Fibroblast of gingiva (primary cell): ENCODE results near the gene RNASE11.
"Not testable (repeated sequence)": the region's sequence is repeated elsewhere in the genome, so short reads cannot be mapped to it uniquely, and the experiment has no call there.

ENCODE experiments used
- DNase-seq: peaks from one replicate; pipeline ENCODE4 v3.0.0-alpha.2; 2011; ENCODE audit warnings: low read depth

RNASE11 gene

DNA sequence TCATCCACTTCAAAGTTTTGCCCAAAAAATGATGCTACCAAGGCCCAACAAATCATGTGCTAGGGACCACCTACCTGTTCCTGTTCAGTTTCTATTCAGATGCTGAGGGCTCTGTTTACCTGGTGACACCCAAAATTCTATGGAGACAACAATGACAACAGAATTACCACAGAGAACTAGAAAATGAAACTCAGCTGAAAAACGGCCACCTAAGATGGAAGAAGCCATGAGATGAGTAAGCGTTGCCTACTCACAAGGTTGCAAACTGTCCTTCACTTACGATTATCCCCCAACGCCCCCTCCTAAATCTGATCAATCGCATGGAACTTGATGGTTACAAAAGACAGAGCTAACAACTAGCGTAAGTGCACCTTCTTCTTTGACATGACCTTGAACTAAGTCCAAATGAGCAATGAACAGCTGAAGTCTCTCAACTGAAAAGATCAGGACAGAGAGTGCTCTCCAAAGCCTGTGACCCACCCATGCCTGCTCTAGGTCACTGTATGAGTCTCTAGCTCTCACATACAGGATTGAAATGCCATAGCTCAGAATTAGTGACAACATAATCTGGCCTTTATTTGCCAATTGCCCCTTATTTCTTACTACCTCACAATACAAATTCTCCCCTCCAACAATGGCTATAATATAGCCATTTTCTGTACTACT is at the start of gene RNASE11:
TSS of gene RNASE11 (minus strand) at position 513 of the 666 bp plus-strand sequence.
- DNase-seq = no peak

DNA sequence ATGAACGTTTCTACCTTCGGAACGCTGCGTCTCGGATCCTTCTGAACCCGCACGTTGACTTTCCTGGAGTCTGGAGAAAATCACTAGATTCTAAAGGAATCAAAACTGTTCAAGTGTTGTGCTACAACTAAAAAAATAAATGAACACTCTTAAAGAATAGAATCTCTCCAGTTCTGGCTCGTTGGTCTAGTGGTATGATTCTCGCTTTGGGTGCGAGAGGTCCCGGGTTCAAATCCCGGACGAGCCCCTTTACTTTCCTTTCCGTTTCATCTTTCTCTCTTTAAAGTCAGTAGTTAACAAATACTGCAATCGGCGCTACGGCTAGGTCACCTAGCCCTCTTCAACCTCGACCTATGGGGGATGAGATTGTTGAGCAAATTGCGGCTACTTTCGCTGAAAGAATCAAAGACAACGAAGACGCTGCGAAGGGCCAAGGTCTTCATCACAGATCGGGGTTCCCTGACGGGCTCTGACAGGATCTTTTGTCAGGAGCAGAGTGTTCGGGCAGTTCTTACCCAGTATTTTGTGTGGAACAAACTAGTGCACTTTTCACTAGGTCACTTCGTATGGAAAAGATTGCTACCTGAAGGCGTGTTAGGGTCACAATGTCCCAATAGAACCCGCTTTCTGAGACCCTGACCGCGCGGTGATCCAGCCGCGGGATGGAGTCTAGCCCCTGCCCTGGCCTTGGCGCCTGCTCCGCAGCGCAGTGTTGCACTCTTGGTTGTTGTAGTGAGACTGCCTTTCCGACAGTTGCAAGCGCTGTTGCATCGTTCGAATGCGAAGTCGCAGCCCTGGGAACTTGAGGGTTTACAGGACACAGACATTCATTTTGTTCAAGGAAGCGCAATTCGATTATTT is 45.3 kb upstream of the RNASE11 start:
- peak; percentile 85 for DNase-seq

DNA sequence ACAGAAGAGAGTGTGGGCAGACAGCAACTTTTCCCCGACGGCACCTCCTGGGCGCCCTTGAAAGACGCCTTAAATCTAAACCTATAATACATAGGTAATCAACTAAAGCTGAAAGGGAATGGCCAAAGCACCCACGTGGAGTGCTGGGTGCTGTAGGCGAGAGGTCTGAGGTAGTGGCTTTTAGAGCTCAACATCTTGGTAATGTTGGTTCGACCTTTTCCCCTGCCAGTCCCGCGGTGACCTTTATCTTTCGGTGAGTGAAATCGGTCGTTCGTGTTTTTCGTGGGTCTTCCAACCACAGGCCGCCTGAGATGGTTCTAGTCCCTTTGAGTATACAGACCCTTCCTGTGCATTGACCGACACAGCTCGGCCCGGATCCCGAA is 44.6 kb upstream of the RNASE11 start:
- no peak for DNase-seq

DNA sequence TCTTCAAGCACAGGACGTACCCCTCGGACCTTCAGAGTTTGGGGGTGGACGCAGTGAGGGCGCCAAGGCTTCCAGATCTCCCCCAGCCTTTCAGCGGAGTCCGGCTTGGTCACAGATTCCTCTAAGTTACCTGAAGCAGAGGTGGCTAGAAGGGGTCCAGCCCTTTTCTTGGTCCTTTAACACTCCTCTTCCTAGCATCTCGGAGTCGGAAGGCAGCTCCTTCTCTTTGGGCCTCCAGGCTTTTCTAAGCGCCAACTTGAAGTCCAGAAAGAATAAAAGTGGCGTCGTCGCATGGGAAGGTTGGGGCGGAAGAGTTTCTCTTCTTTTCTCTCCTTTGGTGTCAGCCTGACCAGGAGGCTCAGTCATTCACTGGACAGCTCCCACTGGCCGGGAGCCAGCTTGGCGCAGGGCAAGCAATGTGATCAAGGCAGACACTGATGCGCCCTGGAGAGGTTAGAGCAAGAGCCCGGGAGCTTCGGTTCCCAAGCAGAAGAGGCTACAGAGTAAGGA is 44.1 kb upstream of the RNASE11 start:
- DNase-seq = peak; percentile 65

DNA sequence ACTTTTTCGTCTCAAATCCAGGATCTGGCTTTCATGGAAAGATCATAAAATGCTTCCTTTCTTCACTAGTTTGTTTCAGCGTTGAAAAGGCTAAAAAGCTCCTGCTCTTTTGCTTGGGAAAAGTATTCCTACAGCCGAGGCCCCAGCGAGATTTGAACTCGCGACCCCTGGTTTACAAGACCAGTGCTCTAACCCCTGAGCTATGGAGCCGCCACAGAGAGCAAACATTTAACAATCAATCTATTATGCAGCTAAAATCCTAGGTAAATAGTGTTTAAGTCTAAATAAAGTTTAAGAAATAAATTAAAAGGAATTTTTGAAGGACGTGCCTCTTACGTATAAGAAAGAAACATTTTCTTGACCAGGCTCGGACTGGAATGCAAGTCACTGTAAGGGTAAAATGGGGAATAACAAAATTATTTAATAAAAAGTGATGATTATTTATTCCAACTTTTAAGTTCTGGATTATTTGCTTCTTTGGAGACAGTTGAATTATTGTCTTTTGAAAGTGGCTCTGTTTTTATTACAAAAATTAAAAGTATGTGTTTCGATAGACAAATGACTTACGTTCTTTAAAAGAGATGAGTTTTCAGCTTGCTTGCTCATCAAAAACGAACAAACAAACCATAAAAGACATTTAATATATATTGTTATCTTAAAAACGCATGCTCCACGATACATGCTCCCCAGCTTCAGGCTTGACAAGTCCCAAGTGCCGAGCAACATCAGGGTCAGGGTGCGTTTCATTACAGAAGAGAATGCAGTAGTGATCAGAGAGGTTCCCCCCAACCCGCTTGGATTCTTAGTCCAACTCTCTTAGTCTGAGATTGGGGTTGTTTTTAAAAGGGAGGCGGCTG is 43.5 kb upstream of the RNASE11 start:
- peak; percentile 65 for DNase-seq

DNA sequence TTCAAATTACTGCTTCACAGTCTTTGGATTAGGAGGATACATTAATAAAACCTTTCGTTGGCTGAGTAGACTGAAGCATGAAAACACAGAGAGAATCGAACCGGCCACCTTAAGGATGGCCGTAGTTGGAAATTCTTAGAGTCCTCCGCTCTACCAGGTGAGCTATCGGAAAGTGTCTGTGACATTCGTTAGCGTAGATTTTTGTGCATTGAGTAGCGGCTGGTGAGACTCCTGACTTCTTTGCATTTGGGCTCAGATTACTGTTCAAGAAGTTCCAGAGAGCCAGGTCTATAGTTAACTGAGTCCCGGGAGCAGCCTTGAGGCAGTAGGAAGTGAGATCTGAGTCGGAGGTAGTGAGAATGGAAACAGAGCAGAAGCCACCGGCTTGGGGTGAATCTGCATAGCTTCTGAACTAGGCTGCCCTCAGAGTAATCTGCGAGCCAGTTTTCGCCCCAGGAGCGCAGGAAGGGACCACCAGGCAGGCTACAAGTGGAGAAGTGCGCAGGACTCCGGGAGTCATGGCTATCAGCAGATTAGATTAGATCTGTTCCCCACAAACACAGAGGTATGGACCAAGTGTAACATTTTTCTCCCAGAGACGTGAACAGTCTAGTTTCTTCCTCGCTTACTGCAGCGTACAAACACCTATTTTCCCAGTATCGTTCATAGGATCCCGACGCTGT is 42.7 kb upstream of the RNASE11 start:
- DNase-seq = no peak

DNA sequence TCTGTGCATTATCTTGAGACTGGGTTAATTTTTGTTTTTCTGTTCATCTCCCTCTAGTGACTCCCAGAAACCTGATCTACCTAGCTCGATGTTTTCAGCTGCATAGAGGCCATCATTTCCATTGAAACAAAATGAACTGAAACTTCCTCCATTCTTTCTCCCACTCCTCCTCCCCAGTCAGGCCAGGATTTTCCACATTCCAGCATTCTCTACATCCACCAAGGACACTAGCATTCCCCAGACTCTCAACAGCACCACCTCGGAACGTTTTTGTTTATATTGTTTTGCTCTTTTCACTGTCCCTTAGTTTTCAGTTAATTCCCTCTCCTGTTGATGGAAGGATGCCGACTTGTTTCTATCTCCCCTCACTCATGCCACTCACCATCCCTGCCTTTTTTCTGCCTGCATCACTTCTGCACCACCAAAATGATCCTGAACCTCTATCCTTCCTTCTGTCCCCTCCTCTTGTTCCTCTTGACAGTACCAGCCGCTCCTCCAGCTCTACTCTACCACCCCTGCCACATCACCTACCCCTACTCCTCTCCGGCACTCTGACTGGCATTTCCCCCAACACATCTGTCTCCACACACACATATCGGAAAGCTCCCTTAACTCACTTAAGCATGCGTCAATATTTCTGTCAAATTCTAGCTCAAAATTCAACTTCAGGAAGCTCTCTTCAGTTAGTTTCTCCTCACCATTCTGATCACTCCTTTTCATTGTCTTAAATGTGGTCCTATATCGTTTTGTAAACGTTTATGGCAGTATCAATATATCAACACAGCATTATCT is 40.5 kb upstream of the RNASE11 start:
- no peak for DNase-seq

DNA sequence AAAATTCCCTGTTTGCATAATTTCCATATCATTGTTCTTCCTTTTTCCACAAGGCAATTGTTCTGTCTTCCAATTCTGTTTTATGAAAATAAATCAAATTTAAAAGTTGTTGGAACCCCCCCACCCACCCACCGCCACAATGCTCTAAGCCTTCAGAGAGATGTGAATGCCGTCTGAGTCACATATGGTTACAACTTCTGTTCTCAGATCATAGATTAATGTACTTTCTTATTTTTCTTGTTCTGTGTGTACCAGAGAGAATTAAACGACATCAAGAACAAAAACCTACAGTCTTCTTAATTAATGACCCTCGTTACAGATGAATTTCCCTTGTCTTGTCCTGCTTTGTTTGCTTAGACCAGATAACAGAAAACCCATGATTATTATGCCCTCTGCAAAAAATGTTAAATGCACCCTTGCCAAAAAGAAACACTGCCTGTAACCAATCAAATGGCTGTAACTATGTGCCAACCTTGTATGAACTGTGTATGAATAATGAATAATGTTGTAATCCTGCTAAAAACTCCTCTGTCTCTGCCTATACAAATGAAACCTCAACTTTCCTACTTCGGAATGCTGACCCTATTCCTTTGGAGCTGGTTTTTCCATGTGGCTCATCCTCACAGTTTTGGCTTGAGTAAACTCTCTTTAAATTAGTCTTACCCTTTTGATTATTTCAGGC is 39.7 kb upstream of the RNASE11 start:
- DNase-seq = peak; percentile 44

DNA sequence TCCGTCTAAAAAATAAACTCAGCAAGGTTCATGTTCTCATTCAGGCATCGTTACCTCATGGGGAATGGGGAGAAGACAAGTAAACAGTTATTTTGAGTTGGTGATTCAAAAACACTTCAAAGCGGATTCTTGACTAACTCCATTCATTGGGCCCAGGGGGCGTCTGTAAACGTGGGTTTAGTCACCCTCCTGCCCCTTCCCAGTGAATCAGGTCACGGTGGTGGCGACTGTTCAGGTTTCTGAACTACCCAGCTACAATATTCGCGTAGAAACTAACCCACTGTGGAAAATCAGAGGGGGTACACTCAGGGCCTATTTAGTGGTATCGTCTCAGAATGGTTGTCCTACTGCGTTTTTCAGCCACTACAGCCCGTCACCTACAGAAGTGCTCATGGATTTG is 38.5 kb upstream of the RNASE11 start:
- DNase-seq = no peak

DNA sequence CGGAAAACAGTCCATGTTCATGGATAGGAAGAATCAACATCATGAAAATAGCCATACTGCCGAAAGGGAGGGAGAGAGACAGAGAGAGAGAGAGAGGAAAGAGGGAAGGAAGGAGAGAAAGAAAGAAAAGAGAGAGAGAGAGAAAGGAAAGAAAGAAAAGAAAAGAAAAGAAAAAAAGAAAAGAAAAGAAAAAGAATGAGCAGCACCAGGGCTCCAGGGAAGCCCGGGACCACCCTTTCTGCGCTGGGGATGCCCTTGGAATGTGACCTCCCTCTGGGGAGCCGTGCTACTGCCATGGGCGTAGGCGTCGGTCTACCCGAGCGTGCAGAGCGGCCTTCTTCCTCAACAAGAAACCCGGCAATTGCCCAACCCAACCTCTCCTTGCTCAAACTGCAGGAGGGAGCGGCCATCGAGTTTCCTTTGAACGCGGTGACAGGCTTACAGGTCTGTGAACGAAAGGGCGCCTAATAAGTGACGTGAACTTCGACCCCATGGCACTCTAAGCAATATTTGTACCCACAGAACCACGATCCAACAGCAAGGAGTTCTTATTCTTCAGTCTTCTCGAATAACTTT is 36.8 kb upstream of the RNASE11 start:
- DNase-seq = peak; percentile 75

DNA sequence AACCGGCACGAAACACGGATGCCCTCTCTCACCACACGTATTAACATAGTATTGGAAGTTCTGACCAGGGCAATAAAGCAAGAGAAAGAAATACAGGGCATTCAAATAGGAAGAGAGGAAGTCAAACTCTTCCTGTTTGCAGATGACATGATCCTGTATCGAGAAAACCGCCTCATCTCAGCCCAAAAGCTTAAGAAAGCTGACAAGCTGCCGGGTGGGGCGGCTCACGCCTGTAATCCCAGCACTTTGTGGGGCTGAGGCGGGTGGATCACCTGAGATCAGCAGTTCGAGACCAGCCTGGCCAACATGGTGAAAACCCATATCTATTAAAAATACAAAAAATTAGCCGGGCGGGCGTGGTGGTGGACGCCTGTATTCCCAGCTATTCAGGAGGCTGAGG is 36.0 kb upstream of the RNASE11 start:
- no peak for DNase-seq

DNA sequence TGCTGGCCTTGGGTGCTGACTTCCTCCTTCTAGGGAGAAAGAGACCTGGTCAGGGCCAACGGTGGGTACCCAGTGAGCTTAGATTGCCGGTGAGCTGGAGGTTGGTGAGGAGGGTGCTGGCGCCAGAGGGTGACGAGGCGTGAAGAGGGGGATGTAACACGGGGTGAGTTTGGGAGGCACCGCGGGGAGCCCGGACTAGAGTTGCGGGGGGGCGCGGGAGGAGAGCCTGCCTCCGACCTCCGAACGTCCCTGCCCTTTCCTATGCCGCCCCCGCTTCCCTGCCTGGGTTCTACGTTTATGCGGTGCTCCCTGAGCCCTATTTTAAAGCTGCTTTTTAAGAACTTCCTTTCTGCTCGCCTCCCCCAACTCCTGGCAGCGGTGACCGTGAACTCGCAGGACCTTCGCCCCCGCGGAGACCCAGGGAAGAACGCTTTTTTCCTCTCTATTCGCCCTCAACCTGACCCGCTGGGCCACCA is 35.1 kb upstream of the RNASE11 start:
- DNase-seq = no peak

DNA sequence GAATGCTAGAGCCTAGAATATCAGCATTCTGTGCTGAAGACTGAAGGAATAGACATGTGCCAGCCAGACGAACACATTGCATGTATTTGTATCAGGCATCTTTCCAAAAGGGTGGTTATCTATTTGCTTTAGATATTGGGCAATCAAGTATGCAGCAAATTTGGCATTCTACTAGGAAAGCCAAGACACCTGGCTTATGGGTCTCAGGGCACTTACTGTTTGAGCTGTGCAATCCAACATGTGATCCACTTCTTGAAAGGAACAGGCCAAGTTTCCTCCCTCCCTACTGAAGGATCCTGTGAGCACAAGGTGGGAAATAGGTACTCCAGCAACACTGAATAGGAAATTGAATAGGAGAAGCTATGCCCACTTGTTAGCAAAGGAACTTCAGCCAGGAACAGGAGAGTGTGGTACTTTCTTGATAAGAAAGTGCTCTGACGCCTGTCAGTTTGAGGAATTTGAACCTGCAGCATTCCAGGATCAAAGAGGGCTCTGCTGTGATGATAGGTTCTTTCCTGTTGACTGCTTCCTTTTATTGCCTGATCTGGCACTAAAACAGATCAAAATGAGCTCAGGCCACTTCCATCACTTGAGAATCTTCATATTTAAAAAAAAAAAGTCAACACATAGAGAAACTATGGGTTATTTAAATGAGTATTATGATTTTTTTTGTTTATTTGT is 33.1 kb upstream of the RNASE11 start:
- no peak for DNase-seq

DNA sequence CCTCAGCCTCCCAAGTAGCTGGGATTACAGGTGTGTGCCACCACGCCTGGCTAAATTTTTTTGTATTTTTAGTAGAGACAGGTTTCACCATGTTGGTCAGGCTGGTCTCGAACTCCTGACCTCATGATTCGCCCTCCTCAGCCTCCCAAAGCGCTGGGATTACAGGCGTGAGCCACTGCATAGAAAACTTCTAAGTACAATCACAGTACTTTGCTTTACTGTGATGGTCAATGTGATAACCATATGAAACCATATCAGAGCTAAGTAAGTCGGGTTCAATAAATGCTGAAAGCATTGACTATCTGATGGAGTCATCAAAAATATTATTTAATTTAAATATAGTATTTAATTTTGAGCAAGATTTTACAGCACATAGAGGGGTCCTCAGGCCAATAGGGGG is 31.9 kb upstream of the RNASE11 start:
- not testable (repeated sequence) for DNase-seq

DNA sequence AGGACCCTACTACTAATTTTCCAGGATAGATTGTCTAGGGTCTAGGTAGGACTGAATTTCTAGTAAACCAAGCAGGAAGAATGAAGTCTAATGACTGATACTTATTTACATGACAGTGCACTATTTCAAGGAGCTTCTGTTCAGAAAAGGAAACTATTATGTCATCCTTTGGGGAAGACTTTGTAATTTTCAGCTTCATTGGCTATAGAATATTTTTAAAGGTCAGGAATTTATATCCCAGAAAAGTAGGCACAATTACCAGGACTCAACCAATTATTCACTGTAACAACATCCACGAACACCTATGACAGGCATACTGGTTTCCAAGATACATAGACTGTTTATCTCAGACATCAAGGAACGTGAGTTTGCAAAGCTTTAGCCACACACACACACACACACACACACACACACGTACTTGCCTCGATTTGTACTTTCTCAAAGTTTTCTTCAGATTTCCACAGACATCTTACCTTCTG is 30.5 kb upstream of the RNASE11 start:
- no peak for DNase-seq

DNA sequence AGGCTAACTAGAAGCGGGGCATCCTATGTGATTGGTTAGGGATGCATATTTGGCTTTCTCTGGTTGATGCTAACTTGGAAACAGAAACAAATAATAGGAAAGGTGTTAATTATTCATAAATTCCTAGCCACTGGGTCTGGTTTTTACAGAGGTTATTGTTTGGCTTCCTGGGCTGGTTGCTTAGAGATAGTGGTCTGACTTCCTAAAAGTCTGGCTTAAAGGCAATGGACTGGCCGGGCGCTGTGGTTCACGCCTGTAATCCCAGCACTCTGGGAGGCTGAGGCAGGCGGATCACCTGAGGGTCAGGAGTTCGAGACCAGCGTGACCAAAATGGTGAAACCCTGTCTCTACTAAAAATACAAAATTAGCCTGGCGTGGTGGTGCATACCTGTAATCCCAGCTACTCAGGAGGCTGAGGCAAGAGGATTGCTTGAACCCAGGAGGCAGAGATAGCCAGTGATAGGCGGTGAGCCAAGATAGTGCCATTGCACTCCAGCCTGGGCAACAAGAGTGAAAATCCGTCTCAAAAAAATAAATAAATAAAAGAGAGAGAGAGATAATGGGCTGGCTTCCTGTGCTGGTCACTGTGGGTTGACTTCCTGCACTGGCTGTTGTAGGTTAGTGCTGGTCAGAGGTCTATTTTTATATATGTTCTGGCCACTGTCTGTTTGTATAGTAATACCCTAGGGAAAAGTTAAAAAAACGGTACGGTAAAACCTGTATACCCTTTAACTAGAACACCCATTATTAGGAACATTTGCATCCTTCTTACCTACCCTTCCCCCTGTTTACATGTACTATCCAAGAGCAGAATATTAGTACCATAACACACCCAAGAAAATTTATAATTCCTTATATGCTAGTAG is 29.6 kb upstream of the RNASE11 start:
- no peak for DNase-seq

DNA sequence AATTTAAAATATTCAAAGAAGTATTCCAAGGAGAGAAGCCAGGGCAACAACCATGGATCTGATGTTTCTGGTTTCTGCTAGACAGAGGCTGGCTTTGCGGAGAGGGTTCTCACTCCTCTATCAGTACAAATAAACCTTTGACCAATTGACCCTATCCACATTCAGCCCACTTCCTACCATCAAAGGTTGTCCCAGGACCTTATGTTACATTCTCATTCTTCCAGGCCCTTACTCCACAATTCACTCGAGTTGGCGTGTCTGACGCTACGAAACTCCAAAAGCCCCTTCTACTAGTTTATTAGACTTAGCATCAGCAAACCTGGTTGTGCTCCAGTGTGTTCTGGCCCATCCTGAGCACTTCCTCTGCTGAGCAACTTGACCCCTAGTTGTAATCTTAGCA is 28.2 kb upstream of the RNASE11 start:
- no peak for DNase-seq
